HG03575 (cell line): ENCODE data around the gene NSD1.

Source experiments
- ATAC-seq: cut with Tn5 transposase; IDR thresholded peaks from one replicate; pipeline ENCODE4 v1.9.1; 2021; ENCODE audit not compliant: unreplicated experiment, insufficient number of reproducible peaks, low FRiP score; ENCODE audit errors: extremely low read depth

Gene NSD1

DNA sequence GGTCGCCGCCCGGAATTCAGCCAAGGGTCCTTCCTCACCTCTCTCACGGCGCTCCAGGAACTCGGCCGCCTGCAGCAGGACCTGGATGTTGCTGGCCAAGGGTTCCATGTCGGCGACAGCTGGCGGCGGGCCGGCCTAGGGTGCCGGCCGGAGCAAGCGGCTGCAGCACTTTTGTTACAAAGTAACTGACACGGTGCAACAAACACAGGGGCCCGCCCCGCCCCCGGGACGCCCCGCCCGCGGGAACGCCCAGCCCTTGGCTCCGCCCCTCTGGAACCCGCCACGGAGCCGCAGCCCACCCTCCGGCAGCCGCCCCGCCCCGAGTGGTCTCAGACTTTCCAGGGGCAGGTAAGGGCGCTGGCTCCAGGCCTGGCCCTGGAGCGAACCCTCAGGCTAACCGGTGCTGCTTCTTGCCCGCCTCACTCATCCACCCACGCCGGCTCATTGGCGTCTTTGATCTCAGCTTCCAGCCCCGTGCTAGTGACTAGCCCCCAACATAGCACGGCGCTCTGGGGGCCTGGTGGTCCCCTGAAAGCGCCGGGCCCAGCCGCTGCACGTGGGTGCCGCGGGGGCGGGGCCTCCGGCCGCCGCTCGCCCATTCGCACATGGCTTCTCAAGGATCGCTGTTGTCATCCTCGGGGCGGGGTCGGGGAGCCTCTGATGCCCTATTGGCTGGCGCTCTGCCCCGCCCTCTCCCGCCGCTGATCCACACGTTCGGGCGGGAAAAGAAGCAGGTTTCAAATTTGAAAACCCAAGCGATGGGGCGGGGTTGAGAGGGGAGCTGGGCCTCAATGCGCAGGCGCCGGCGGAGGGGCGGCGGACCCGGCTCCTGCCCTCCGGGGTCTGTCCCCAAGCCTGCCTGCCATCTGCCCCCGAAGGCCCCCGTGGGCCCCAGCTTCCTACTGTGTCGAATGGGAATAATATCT is 178.4 kb downstream of the NSD1 start, which contains the start of gene MXD3:
Gene MXD3, minus strand, starts transcription at position 176 of the 926 bp plus-strand sequence. Its CDS starts 68 bp downstream, at position 108.
- no peak for ATAC-seq

DNA sequence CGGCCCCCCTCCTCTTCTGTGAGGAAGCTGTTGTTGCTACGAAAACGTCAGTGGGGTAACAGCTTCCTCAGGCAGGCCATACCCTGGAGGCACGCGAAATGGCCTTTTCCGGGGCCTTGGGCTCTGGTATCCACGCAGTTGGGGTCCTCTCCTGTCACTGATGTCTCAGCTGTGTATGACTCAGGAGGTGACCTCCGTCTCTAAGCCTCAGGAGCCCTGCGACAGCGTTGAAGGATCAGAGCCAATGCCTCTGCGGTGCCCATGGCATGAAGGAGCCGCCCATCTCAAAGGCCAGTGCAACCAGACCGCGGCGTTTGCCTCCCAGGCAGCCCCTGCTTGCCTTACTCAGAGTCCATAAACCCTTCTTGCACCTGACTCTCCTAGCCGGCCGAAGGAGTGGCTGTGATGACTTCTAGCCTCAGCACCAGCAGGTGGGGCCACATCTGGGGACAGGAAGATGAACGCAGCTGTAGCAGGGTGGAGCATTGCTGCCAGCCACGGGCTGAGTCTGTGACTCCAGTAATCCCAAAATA is 179.1 kb downstream of the NSD1 start:
- no peak for ATAC-seq

- ATAC-seq = no peak
These were observed 180.1 kb downstream of the NSD1 start for GRCh38 chr5:177313561-177314259.

- no peak for ATAC-seq
These were observed 181.1 kb downstream of the NSD1 start for GRCh38 chr5:177314376-177315342.

DNA sequence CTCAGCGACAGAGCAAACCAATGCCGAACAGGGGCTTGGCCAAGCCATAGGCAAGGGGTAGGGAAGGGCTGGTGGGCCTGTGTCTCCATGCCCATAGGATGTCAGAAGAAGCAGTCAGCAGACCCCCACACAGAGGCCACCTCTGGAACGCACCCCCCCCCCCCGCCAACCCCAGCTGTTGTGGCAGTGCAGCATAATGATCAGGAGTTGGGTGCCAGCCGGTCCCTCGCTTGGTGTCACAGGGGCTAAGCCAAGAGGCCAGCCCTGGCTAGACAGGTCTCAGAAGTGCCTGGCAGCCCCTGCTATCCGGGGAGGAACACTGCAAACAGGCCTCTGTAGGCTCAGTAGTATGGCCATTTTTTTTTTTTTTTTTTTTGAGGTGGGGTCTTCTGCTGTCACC is 181.8 kb downstream of the NSD1 start:
- ATAC-seq = no peak

- ATAC-seq = no peak
These were observed 182.4 kb downstream of the NSD1 start for GRCh38 chr5:177316005-177316404.

GRCh38 chr5:177317959-177318377 is 184.4 kb downstream of the NSD1 start:
- ATAC-seq = no peak

DNA sequence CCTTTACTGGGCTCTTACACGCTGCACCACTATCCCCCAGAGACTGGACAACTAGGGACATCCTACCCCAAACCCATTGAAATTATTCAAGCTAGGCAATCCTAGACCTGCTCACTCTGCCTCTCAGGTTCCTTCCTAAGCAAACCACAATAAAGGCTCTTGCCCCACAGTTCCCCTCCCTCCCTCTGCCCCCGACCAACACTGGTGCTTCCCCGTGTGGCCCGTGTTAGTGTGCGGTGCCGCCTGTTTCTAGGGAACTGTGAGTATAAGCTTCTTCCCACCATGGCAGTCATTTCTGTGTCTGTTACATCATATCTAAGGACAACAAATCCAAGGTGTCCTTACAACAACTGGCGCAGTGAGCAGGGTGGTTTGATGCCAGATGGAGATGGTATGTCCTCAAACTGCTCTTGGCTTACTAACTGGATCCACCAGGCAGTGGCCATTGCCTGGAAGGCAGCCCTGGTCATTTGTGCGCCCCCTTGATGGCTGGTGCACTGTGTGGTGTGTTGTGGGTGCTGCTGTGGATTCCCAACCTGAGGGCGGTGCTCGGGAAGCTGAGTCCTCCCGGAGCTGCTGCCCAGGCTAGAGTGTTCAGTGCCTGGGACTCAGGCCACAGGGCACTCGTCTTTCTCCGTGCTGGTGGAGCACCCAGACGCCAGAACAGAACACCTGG is 186.5 kb downstream of the NSD1 start:
- ATAC-seq = no peak

- no peak for ATAC-seq
These were observed 187.3 kb downstream of the NSD1 start for GRCh38 chr5:177320879-177321278.

DNA sequence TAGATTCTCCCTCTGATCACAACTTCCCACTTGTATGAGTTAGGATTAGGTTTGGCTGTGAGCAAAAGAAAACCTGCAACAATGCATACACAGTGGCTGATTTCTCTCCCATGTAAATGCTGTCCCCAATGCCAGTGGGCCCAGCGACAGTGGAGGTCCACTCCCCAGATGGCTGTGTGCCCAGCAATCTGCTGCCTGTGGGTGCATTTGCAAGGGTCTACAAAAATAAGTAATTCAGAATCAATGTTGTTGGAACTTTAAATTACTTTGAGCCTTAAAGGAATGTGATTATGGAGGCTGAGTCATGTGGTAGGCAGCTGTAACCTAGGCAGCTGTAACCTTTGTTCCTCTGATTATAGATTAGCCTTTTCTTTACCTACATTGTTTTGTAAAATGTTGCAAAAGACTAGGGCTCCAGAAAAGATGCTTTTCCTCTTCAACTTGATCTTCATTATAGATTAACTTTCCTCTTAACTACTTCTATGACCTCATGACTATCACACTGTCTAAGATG is 192.4 kb downstream of the NSD1 start:
- no peak for ATAC-seq

- ATAC-seq = no peak
These were observed 194.3 kb downstream of the NSD1 start for GRCh38 chr5:177327539-177328522.

DNA sequence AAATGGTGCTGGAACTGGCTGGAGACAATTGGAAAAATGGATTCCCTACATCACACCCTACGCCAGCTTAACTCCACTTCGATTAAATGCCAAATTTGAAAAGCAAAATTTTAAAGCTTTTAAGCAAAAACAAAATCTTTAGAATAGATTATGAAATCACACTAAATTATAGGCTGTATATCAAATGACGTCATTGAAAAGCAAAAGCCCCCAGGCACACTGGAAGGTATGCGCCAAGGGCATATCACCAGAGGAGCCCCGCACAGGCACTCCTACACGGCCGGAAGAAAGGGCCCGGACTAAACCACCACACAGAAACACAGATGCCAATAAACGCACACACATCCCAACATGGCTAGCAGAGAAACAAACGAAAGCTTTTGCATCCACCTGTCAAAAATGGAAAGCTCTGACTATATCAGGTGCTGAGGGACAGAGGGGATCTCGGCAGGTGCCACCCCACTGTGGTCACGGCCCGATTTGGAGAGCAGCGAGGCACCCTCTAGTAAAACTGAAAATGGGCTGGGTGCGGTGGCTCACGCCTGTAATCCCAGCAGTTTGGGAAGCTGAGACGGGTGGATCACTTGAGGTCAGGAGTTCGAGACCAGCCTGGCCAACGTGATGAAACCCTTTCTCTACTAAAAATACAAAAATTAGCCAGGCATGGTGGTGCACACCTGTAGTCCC is 195.1 kb downstream of the NSD1 start:
- ATAC-seq = no peak

GRCh38 chr5:177329883-177330282 is 196.3 kb downstream of the NSD1 start:
- ATAC-seq = no peak

DNA sequence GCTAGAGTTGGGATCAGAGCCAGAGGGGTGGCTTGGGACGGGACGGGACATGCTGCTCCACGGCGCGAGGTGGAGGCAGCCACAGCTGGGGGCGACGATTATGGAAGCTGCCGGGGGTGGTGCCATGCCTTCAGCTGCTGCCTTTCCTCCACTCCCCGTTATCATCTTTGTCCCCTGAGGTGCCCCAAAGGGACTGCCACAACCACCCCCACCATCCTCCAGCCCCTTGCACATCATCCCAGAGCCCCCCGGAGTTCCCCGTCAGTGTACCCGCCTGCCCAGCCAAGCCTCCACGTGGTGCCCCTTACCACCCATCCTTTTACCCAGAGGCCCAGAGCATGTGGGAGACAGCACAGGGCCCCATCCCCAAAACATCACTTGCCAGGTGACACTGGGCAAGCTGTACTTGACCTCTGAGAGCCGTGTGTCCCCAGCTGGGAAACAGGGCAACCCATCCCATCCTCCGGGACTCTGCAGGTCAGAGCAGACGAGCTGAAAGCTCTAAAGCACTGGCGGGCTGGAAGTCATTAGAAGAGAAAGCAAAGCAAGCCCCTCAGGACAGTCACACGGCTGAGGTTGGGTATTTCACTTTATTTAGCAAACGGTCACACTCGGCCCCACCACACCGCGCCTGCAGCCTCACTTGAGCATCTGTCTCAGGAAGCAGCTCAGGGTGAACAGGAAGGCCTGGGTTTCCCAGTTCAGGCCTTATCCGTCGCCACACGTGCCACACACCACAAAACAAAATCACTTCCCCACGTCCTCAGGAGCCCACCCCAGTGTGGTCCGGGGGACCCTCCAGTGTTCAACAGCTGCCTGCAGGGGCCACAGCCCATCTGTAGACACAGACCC is 197.6 kb downstream of the NSD1 start:
- no peak for ATAC-seq

GRCh38 chr5:177332031-177332895 is 198.7 kb downstream of the NSD1 start:
- no peak for ATAC-seq
